Fibroblast of lung (primary cell): ENCODE results near the gene ANKS1B. TPM values are rescaled to one million over a fixed set of nuclear protein-coding genes. Genes with fewer than 3 reads are reported as not detected.
"Not testable (repeated sequence)": the region's sequence is repeated elsewhere in the genome, so short reads cannot be mapped to it uniquely, and the experiment has no call there.

Experiments
- DNase-seq, 2 donors: peaks; one replicate each; pipeline versions ENCODE4 v3.0.0 to v3.0.0-alpha.2; 2010; ENCODE audit warnings: low read depth in 2 of 2
- H2AFZ ChIP-seq: 2 replicates; pipeline ENCODE4 v1.5.1; 2012; ENCODE audit warnings: low read length, control low read depth, inconsistent platforms
- H3K27ac ChIP-seq: 2 replicates; pipeline ENCODE4 v1.5.1; 2011; ENCODE audit warnings: low read length, control low read depth; ENCODE audit not compliant: insufficient read depth
- H3K27me3 ChIP-seq: 2 replicates; pipeline ENCODE4 v1.5.1; 2011; ENCODE audit warnings: mild to moderate bottlenecking, low read length; ENCODE audit not compliant: control insufficient read depth, insufficient read depth
- H3K36me3 ChIP-seq: 2 replicates; pipeline ENCODE4 v1.5.1; 2011; ENCODE audit warnings: low read length; ENCODE audit not compliant: control insufficient read depth, insufficient read depth
- H3K4me1 ChIP-seq: 2 replicates; pipeline ENCODE4 v1.5.1; 2011; ENCODE audit warnings: low read length; ENCODE audit not compliant: control insufficient read depth, insufficient read depth; ENCODE audit errors: extremely low read depth
- H3K4me2 ChIP-seq: 2 replicates; pipeline ENCODE4 v1.5.1; 2011; ENCODE audit warnings: low read length, control low read depth; ENCODE audit not compliant: insufficient read depth; ENCODE audit errors: extremely low read depth
- H3K4me3 ChIP-seq, 4 experiments: fragments of 200-600 bp in 1 of 4; sonication (generic) in 1 of 4; replicated peaks in 1 of 4; 2 replicates each; pipeline ENCODE4 v1.5.1; 2011 to 2016; ENCODE audit warnings: low read length in 4 of 4, low read depth in 3 of 4, mild to moderate bottlenecking in 3 of 4, control low read depth in 2 of 4, inconsistent platforms in 1 of 4, mixed read lengths in 1 of 4; ENCODE audit not compliant: insufficient read depth in 1 of 4; ENCODE audit errors: control extremely low read depth in 1 of 4
- H3K79me2 ChIP-seq: 2 replicates; pipeline ENCODE4 v1.5.1; 2012; ENCODE audit warnings: mild to moderate bottlenecking, low read length, inconsistent platforms; ENCODE audit not compliant: control insufficient read depth, insufficient read depth
- H3K9ac ChIP-seq: 2 replicates; pipeline ENCODE4 v1.5.1; 2011; ENCODE audit warnings: mild to moderate bottlenecking, low read length, control low read depth; ENCODE audit not compliant: insufficient read depth
- H3K9me3 ChIP-seq: 2 replicates; pipeline ENCODE4 v1.5.1; 2012; ENCODE audit warnings: low read depth, low read length; ENCODE audit not compliant: control insufficient read depth, insufficient read depth
- H4K20me1 ChIP-seq: 2 replicates; pipeline ENCODE4 v1.5.1; 2011; ENCODE audit warnings: low read length; ENCODE audit not compliant: control insufficient read depth, insufficient read depth; ENCODE audit errors: extremely low read depth
- EZH2 ChIP-seq: IDR thresholded peaks from 2 replicates; pipeline ENCODE4 v1.5.1; 2012; ENCODE audit warnings: low read length, control low read depth, mild to moderate bottlenecking; ENCODE audit errors: missing control alignments
- polyA plus RNA-seq, 2 donors: library from polyadenylated mRNA; depleted of rRNA in 1 of 2; stranded (reverse) in 1 of 2; unstranded in 1 of 2; fragments of >200 nt; gene quantifications; 2 replicates each; pipeline ENCODE4 v1.2.1, GENCODE V29; 2011 to 2012; ENCODE audit warnings: missing spikeins in 1 of 2
- total RNA-seq: library from RNA; depleted of rRNA; stranded (reverse); fragments of >200 nt; gene quantifications from 2 replicates; pipeline ENCODE4 v1.2.1, GENCODE V29; 2014
- TF ChIP-seq, protein P1 (sequence below), 2 donors: IDR thresholded peaks in 1 of 2; conservative IDR thresholded peaks in 1 of 2; 1 replicate in 1 of 2; 2 replicates in 1 of 2; pipeline ENCODE4 v1.5.1; 2011 to 2012; ENCODE audit warnings: low read length in 2 of 2, control low read depth in 1 of 2, inconsistent platforms in 1 of 2, low read depth in 1 of 2, mild to moderate bottlenecking in 1 of 2

The ANKS1B gene
- total and polyA plus RNA-seq, 2 donors (not counting 1 experiment from before 2014, with no cell fraction given) = 0.11 to 0.83 TPM

- Histone ChIP-seq H3K27me3 (no peaks in the 10 kb centered on the region), H3K4me1 (no peaks in the 10 kb centered on the region), H3K27ac (no peak overlapping the region), H3K79me2 (no peaks in the 10 kb centered on the region), H4K20me1 (no peaks in the 10 kb centered on the region), H3K4me2 (no peak overlapping the region), H3K9me3 (no peaks in the 10 kb centered on the region), H3K36me3 (no peaks in the 10 kb centered on the region), H3K4me3 (no peak overlapping the region), H2AFZ (no peak overlapping the region), H3K9ac (no peak overlapping the region)
- TF ChIP-seq, protein P1, sequence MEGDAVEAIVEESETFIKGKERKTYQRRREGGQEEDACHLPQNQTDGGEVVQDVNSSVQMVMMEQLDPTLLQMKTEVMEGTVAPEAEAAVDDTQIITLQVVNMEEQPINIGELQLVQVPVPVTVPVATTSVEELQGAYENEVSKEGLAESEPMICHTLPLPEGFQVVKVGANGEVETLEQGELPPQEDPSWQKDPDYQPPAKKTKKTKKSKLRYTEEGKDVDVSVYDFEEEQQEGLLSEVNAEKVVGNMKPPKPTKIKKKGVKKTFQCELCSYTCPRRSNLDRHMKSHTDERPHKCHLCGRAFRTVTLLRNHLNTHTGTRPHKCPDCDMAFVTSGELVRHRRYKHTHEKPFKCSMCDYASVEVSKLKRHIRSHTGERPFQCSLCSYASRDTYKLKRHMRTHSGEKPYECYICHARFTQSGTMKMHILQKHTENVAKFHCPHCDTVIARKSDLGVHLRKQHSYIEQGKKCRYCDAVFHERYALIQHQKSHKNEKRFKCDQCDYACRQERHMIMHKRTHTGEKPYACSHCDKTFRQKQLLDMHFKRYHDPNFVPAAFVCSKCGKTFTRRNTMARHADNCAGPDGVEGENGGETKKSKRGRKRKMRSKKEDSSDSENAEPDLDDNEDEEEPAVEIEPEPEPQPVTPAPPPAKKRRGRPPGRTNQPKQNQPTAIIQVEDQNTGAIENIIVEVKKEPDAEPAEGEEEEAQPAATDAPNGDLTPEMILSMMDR (conservative IDR thresholded peaks at IDR 0.05 in 1 of 2, IDR thresholded peaks at IDR 0.05 in 1 of 2; ENCODE audit: low read depth in 1 of 2, low read length in 2 of 2) = no peak
- TF ChIP-seq EZH2 = no peak
- no peak for DNase-seq
Measured at GRCh38 chr12:99804715-99805114, 180.0 kb downstream of the ANKS1B start.

DNA sequence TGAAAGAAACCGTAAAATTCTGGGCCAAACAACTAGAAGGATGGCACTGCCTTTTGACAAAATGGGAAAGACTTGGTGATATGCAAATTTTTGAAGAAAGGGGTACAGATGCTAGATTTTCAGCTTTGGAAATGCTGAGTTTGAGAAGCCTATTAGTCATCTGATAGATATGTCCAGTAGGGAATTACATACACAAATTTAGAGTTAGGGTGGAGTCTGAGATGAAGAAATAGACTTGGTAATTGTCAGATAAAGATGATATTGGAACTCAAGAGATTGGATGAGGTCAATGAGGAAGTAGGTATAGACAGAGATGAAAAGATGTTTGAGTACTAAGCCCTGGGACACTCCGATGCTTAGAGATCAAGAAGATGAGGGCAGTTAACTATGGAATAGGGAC, 184.1 kb downstream of the ANKS1B start:
- no peak overlapping the region for H3K27ac ChIP-seq
- DNase-seq = no peak
- H3K4me1 ChIP-seq = no peaks in the 10 kb centered on the region
- no peaks in the 10 kb centered on the region for H3K36me3 ChIP-seq
- H3K27me3 ChIP-seq = no peaks in the 10 kb centered on the region
- no peak overlapping the region for H2AFZ ChIP-seq
- no peaks in the 10 kb centered on the region for H3K79me2 ChIP-seq
- H3K9ac ChIP-seq = no peak overlapping the region
- TF ChIP-seq, protein P1 (conservative IDR thresholded peaks at IDR 0.05 in 1 of 2, IDR thresholded peaks at IDR 0.05 in 1 of 2; ENCODE audit: low read depth in 1 of 2, low read length in 2 of 2) = no peak
- no peak for TF ChIP-seq EZH2
- H4K20me1 ChIP-seq = no peaks in the 10 kb centered on the region
- no peak overlapping the region for H3K4me3 ChIP-seq
- H3K4me2 ChIP-seq = no peak overlapping the region
- H3K9me3 ChIP-seq = no peaks in the 10 kb centered on the region

DNA sequence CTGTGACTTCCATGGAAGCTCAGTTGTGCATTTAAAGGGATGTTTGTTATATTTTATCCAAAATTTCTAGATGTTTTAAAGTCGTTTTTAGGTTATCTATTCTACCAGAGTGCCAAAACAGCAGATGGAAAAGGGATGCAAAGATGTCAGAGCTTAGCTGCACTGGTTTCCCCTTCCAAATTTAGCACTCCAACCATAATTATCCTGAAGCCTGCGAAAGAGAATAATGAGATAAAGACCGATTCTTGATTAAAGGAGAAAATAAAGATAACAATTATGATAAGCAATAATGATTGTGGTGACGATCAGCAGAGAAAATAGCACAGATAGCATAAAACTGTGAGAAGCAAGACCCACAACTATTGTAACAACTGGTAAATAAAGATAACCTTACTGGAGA, 186.8 kb downstream of the ANKS1B start:
- H2AFZ ChIP-seq, H4K20me1 ChIP-seq, H3K79me2 ChIP-seq, H3K27ac ChIP-seq, DNase-seq, H3K4me2 ChIP-seq, H3K27me3 ChIP-seq, H3K4me1 ChIP-seq, H3K9me3 ChIP-seq, H3K4me3 ChIP-seq, H3K36me3 ChIP-seq, H3K9ac ChIP-seq: not testable (repeated sequence)
